Measurements from ENCODE around the gene SLC38A6.

Gene SLC38A6

DNA sequence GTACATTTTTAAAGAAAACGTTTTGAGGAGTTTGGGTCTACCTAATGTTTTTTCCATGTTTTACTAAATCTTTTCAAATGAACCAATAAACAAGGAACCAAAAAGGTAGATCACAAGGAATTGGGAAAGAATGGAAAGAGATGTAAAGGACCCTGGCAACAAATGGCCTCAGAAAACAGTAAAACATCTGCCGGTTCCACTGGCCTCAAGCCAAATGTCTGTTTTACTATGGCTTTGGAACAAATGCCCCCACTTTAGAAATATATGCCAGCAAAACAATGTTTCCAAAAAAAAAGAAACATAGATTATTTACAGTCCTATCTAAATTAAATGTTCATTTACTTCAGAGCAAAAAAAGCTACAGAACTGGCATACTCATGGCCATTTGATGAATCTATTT is 3.2 kb upstream of the SLC38A6 start:
- DNase-seq (ENCODE audit: low spot score) = no peak

DNA sequence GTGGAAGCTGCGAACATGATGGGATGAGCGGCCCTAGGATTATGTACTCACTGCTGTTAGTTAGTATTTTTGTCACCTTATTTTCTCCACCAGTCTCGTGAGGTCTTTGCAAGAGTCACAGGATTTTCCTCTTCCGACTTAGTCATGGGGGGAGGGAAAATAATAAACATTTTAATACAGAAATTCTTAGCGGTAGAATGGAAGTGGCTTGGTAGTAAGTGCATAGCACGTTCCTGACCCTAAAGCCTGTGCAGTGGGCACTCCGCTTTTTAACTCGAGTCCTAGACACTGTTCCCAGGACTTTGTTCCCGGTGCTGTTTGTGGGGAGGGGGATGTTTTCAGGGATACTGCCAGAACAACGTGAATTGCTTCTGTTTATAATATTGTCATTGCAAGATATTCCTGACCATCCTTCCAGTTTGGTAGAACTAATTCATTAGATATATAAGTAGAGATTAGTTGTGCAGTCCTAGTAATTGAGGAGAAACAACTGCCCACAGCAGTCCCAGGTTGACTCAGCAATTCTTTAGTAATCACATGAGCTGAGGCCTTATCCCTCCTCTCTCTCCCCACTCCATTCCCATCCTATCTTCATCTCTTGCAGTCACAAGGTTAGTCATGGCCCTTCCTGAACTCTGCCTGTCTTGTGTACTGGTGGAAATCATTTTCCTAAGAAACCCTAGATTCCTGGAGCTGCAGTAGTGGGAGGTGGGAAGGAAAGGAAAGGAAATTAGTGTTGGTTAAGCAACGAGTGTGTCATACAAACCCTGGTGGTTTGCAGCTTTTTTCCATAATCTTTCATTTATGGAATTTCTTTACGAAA is 799 bp downstream of the SLC38A6 start:
- DNase-seq (ENCODE audit: low spot score) = peak; percentile 3

DNA sequence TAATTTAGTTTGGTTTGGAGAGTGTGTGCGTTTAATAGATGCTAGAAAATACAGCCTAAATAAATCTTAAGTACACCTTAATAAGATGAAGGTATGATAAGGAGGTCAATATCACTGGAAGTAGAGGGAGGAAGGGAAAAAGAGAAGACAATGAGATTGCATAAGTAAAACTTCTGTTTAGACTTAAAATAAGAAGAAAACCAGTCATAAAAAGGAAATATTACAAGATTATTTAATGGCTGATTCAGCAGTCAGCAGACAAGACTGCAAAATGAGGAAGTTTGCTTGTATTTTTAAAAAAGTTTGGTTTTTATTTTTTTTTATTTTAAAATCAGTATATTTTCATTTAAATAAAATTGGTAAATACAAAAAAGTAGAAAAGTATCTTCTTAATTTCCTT is 3.2 kb downstream of the SLC38A6 start:
- no peak for DNase-seq (ENCODE audit: low spot score)

GRCh38 chr14:60986500-60986899 is 5.5 kb downstream of the SLC38A6 start:
- DNase-seq (ENCODE audit: low spot score) = no peak

DNA sequence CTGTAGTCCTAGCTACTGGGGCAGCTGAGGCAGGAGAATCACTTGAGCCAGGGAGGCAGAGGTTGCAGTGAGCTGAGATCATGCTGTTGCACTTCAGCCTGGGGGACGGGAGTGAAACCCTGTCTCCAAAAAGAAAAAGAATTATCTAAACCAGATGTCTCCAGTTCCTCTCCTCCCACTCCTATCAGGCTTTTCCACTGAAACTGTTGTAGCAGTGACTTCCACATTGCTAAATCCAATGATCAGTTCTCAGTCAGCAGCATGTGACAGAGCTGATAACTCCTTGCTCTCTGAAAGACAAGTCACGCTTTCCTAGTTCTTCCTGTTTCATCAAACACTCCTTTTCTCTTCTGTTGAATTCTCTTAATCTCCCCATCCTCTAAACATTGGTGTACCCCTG is 8.6 kb downstream of the SLC38A6 start:
- DNase-seq (ENCODE audit: low spot score) = no peak

DNA sequence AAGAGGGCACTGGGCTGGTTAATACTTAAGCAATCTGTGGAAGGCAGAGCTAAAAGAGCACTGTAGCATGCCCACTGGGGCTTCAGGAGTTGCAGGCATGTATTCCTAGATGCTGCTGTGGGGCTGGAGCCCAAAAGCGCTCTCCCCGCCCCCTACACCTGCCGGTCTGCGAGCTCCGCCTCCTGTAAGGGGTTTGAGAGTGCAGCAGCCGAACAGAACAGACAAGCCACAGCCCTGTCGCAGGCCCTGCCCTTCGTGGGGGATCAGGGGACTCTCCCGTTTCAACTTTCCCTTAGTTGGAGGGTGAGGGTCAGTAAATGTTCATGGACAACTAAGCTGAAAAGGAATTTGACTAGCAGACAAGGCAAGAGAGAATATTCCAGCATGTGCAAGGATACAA is 17.6 kb downstream of the SLC38A6 start:
- DNase-seq (ENCODE audit: low spot score) = no peak

DNA sequence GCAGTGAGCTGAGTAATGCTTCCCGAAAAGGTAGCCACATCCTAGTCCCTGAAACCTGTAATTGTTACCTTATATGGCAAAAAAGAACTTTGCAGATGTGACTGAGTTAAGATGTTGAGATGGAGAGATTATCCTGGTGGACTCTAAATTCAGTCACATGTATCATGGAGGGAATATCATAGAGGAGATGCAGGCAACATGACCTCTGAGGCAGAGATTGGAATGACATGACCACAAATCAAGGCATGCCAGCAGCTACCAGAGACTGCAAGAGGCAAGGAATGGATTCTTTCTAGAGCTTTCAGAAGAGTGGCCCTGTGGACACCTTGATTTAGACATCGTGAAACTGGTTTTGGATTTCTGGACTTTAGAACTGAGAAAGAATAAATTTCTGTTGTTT is 18.5 kb downstream of the SLC38A6 start:
- DNase-seq (ENCODE audit: low spot score) = no peak

DNA sequence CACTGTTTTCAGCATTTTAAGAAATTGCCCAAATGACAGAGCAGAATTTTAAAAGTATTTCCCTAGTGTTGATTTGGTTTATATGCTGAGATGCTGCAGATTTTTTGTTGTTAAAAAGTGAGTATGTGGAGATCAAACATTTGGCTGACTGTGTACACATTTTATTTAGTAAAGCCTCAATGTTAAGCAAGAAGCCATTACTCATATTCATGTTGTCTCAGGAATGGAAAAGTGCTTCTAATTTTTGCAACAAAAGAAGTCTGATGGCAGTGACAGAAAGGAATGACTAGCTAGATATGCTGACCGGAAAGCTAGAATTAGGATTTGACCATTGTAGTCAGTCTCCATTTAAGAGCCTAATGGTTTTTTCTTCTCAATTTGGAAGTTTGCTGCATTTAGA is 22.5 kb downstream of the SLC38A6 start:
- DNase-seq (ENCODE audit: low spot score) = no peak

DNA sequence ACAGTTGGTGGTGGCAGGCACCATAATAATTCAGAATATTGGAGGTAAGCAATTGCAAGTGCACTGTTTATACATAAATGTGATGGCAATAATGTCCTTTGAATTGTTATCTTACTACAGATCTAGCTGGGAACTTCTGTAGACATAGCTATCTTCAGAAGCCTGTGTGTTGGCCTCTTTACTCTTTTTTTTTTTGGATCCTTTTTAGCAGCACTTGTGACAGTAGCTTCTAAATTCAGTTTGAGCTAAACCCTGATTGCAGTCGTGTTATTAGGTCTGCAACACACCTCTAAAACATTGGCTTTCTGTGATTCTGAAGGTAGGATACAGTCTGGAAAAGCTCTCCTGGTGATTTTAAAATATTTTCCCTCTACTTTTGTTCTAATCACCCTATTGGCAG is 38.5 kb downstream of the SLC38A6 start:
- DNase-seq (ENCODE audit: low spot score) = no peak

DNA sequence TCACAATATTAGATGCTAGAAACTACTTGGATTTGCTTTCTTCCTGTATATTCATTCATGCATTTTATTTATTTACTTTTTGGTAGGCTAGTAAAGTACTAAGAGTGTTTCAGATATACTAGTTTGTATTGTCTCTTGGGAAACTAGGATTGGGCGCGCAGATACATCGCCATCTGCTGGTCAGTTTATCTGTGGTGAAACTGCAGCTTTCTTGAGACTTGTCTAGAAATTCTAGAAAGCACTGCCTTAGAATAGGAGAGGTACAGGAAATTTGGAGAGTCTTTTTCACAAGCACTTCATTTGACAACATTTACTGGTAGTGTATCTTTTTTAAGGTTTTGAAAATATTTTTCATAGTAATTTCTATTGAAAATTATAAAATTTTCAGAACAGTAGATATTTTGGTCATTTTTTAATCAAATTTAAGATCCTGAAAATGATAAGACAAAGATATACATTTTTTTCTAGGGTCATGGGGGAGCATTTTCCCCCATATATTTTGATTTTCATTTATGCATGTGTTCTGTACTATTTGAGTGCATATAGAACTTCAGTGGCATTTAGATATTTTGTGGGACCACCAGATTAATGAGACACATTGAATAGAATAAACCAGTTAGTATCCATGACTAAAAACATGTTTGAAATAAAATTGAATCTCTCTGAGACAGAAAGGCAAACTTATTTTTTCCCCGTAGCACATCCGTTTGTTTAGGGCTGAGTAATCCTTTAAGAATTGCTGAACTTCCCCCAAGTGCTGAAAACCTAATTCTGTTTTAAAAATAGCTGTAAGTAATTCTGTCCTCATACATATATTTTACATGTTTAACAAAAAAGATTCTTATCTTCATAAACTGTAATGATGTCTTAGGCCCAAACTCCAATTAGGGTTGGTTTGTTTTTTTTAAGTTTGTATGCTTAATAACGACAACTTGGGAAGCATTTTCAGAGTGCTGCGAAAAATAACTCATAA is 44.5 kb downstream of the SLC38A6 start:
- peak; percentile 55 for DNase-seq (ENCODE audit: low spot score)

GRCh38 chr14:61026526-61026925 is 45.5 kb downstream of the SLC38A6 start:
- no peak for DNase-seq (ENCODE audit: low spot score)

DNA sequence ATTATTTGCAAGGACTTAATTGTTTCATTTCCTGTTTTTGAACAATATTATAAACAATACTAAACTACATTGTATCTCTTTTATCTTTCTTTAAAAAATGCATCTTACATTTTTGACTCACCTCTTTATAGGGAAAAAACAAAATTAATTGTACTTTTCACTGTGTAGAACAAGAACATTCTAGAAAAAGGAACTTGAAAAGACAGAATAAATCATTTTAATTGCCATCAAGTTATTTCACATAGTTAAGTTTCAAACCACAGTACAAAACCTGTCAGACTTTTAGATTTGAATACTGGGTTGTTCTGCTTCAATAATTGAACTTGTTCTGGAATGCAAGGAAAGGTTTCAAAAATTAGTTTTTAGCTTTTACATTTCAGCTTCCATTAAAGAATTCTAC is 50.0 kb downstream of the SLC38A6 start:
- no peak for DNase-seq (ENCODE audit: low spot score)

- DNase-seq (ENCODE audit: low spot score) = no peak
Observed at GRCh38 chr14:61033054-61033453, 52.0 kb downstream of the SLC38A6 start.

DNA sequence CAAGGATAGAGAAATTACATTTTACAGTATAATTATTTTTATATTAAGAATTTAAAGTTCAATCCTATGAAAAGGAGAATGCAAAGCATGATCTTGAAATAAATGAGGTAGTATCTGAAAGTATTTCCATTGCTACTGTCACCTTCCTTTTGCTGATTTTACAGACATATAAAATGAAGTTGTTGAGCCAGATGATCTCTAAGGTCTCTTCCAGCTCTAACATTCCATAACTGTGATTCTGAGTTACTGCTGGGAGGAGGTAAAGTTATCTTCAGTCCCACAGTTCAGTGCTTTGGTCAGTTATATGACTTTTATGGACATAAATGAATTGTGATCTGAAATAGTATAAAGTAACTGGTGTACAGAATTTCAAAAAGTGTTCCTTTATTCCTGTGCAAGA is 52.8 kb downstream of the SLC38A6 start:
- no peak for DNase-seq (ENCODE audit: low spot score)

- DNase-seq (ENCODE audit: low spot score) = no peak
Observed at GRCh38 chr14:61034416-61035120, 53.5 kb downstream of the SLC38A6 start.

DNA sequence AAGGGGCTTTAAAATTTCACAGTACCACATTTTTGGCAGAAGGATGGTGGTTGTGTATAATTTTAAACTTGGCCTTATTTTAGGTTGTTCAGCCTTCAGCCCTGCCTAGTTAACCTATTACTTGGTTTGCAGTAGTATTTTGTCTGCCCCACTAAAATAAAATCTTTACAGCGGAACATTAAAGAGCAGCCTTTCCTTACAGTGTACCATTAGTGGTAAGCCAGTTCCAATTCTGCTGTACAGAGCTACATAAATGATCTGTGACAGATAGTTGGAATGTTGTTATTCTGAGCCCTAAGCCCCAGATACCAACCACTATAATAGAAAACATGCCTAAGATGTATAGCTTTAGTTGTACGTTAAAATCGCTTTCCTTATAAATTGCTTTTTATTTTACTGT is 56.2 kb downstream of the SLC38A6 start:
- no peak for DNase-seq (ENCODE audit: low spot score)

DNA sequence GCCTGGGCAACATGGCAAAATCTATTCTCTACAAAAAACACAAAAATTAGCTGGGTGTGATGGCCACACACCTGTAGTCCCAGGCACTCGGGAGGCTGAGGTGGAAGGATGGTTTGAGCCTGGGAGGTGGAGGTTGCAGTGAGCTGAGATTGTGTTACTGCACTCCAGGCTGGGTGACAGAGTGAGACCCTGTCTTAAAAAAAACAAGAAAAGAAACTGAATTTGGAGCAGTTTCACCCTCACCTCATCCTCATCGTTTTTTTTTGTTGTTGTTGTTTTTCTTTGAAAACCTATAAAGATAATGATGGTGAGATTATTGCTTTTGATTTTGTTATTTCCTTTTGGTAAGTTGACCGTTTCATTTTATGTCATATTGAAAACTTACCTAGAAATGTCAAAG is 60.7 kb downstream of the SLC38A6 start:
- DNase-seq (ENCODE audit: low spot score) = no peak

GRCh38 chr14:61042220-61042619 is 61.2 kb downstream of the SLC38A6 start:
- DNase-seq (ENCODE audit: low spot score) = no peak

GRCh38 chr14:61043506-61043905 is 62.5 kb downstream of the SLC38A6 start:
- no peak for DNase-seq (ENCODE audit: low spot score)

GRCh38 chr14:61047021-61047420 is 66.0 kb downstream of the SLC38A6 start:
- DNase-seq (ENCODE audit: low spot score) = no peak

GRCh38 chr14:61048640-61049039 is 67.6 kb downstream of the SLC38A6 start:
- DNase-seq (ENCODE audit: low spot score) = no peak

GRCh38 chr14:61050417-61050816 is 69.4 kb downstream of the SLC38A6 start:
- no peak for DNase-seq (ENCODE audit: low spot score)

All from globus pallidus (tissue), 1 donor.